Activated B cell treated with CpG ODN at 0.5 μM for 24 hours (primary cell): Measurements from ENCODE around the gene LIPC. TPM values are rescaled to one million over a fixed set of nuclear protein-coding genes. Genes with fewer than 3 reads are reported as not detected.

Experiments
- ATAC-seq: fragments of 200-7000 bp; cut with Tn5 transposase; one replicate; pipeline ENCODE4 v1.10.0; 2021; ENCODE audit warnings: low read depth, mild to moderate bottlenecking, moderate library complexity
- CTCF ChIA-PET: fragments of 350-600 bp; sonication (Branson Sonifier 250); formaldehyde crosslinking; loops from one replicate; lab custom pipeline; 2021; ENCODE audit warnings: antibody characterized with exemption; lab: Charles Lee
- POLR2A ChIA-PET: fragments of 350-600 bp; sonication (Branson Sonifier 250); formaldehyde crosslinking; loops from one replicate; lab custom pipeline; 2021; ENCODE audit warnings: antibody characterized with exemption; lab: Charles Lee
- DNase-seq: peaks from one replicate; pipeline ENCODE4 v3.0.0; 2022
- H3K27ac Mint-ChIP-seq: one replicate; pipeline ENCODE4 v1.8.0; 2020; ENCODE audit warnings: mixed read lengths
- H3K27me3 Mint-ChIP-seq: one replicate; pipeline ENCODE4 v1.8.0; 2021; ENCODE audit warnings: mixed read lengths
- H3K36me3 Mint-ChIP-seq: one replicate; pipeline ENCODE4 v1.8.0; 2021; ENCODE audit warnings: low read depth, mixed read lengths
- H3K4me1 Mint-ChIP-seq: one replicate; pipeline ENCODE4 v1.8.0; 2021; ENCODE audit warnings: mixed read lengths
- H3K4me3 Mint-ChIP-seq: one replicate; pipeline ENCODE4 v1.8.0; 2020; ENCODE audit warnings: mild to moderate bottlenecking, mixed read lengths
- H3K9me3 Mint-ChIP-seq: one replicate; pipeline ENCODE4 v1.8.0; 2020; ENCODE audit warnings: mixed read lengths
- intact Hi-C: fragments of 100-400 bp; cut with micrococcal nuclease; formaldehyde crosslinking; loops from one replicate; pipeline ENCODE4 v1.15.1; 2024
- total RNA-seq: library from RNA; stranded (reverse); gene quantifications from 2 replicates; pipeline ENCODE4 v1.2.3, GENCODE V29; 2022
- TF ChIP-seq, protein P1 (sequence below): fragments of 200-600 bp; IDR thresholded peaks from one replicate; pipeline ENCODE4 v1.8.0; 2022; ENCODE audit warnings: antibody characterized with exemption, mild to moderate bottlenecking

LIPC gene
- total RNA-seq, 1 donor from 2014 or later = not detected

DNA sequence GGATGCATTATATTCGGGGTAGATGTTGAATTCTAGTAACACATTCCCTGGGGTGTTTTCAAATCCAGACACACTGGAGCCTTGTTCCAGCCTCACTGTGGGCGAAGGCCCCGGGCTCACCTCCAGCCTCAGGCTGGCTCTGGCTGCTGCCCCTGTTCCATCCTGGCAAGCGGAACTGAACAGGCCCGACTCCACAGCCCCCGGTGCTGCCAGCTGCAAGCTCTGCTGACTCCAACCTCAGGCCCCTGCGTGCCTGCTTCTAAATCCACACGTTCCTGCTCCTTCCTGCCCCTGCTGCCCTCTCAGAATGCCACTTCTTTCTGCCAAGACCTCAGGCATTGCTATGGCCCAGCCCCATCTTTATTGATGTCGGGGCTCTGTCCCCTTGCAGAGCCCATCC is 90.6 kb downstream of the LIPC start:
- ATAC-seq = no peak
- Mint-ChIP-seq H3K4me3 (no peak overlapping the region), H3K27me3 (peaks cover 4% of the 10 kb centered on the region), H3K36me3 (no peaks in the 10 kb centered on the region), H3K27ac (no peak overlapping the region), H3K9me3 (no peaks in the 10 kb centered on the region), H3K4me1 (peaks cover 27% of the 10 kb centered on the region)
- intact Hi-C loops = no loop called here
- TF ChIP-seq, protein P1, sequence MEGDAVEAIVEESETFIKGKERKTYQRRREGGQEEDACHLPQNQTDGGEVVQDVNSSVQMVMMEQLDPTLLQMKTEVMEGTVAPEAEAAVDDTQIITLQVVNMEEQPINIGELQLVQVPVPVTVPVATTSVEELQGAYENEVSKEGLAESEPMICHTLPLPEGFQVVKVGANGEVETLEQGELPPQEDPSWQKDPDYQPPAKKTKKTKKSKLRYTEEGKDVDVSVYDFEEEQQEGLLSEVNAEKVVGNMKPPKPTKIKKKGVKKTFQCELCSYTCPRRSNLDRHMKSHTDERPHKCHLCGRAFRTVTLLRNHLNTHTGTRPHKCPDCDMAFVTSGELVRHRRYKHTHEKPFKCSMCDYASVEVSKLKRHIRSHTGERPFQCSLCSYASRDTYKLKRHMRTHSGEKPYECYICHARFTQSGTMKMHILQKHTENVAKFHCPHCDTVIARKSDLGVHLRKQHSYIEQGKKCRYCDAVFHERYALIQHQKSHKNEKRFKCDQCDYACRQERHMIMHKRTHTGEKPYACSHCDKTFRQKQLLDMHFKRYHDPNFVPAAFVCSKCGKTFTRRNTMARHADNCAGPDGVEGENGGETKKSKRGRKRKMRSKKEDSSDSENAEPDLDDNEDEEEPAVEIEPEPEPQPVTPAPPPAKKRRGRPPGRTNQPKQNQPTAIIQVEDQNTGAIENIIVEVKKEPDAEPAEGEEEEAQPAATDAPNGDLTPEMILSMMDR = no peak
- ChIA-PET POLR2A (no interaction called here), CTCF (no interaction called here)
- DNase-seq = no peak

DNA sequence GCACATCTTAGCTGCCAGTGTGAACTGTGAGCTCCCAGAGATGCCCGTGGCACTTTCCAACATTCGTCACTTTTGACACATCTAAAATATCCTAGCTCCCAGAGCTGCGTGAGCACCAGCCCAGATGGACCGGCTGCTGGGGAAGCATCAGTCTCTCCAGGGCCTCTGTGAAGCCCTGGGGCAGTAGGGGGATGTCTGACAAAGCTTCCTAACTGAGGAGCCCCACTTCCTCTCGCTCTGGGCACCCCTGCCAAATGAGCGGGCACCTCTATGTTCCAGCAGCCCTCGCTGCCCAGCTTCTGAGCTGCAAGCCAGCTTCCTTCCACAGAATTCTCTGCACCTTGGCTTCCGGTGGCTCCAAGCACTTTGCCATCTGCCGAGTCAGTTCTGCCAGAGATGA is 91.1 kb downstream of the LIPC start:
- Mint-ChIP-seq H3K9me3 (no peaks in the 10 kb centered on the region), H3K36me3 (no peaks in the 10 kb centered on the region), H3K4me1 (peaks cover 23% of the 10 kb centered on the region), H3K27me3 (peaks cover 4% of the 10 kb centered on the region), H3K27ac (no peak overlapping the region), H3K4me3 (no peak overlapping the region)
- DNase-seq (no peak), ATAC-seq (no peak)
- ChIA-PET POLR2A (no interaction called here), CTCF (no interaction called here)
- intact Hi-C loops = no loop called here
- TF ChIP-seq, protein P1 = no peak

DNA sequence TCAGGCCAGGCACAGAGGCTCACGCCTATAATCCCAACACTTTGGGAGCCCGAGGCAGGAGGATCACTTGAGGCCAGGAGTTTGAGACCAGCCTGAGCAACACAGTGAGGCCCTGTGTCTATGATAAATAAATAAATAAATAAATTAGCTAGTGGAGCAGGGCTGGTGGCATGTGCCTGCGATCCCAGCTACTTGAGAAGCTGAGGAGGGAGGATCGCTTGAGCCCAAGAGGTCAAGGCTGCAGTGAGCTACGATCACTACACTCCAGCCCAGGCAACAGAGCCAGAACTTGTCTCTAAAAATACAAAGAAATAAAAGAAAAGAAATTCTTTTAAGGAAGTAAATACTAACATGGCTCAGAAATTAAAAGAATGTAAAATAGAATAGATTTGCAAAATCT is 91.8 kb downstream of the LIPC start:
- TF ChIP-seq, protein P1 = no peak
- intact Hi-C loops = no loop called here

DNA sequence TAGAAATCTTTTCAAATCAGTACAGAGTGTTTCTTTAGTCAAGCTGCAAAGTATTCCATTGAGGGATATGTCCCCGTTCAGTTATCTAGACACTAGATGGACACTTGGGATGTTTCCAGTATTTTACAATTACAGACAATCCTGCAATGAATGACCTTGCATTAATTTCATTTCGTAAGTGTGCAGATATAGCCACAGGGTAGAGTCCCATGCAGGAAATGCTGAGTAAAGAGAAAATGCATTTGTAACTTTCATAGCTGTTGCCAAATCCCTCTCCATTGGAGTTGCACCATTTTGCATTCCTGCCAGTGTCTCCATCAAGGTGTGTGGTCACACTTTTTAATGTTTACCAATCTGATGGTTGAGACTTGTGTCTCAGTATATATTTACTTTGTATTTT is 92.5 kb downstream of the LIPC start:
- no peaks in the 10 kb centered on the region for H3K9me3 Mint-ChIP-seq
- peaks cover 13% of the 10 kb centered on the region for H3K4me1 Mint-ChIP-seq
- TF ChIP-seq, protein P1 = no peak
- H3K4me3 Mint-ChIP-seq = no peak overlapping the region
- intact Hi-C loops = no loop called here
- POLR2A ChIA-PET = no interaction called here
- no peak overlapping the region for H3K27ac Mint-ChIP-seq
- DNase-seq = no peak
- ATAC-seq = no peak
- CTCF ChIA-PET = no interaction called here
- H3K27me3 Mint-ChIP-seq = peaks cover 6% of the 10 kb centered on the region
- H3K36me3 Mint-ChIP-seq = no peaks in the 10 kb centered on the region

More for the DNA sequence above, 91.8 kb downstream of the LIPC start:
- DNase-seq (no peak), ATAC-seq (no peak)
- Mint-ChIP-seq H3K9me3 (no peaks in the 10 kb centered on the region), H3K27ac (no peak overlapping the region), H3K4me3 (no peak overlapping the region), H3K36me3 (no peaks in the 10 kb centered on the region), H3K27me3 (peaks cover 5% of the 10 kb centered on the region), H3K4me1 (peaks cover 15% of the 10 kb centered on the region)
- CTCF ChIA-PET = no interaction called here
- POLR2A ChIA-PET = no interaction called here

DNA sequence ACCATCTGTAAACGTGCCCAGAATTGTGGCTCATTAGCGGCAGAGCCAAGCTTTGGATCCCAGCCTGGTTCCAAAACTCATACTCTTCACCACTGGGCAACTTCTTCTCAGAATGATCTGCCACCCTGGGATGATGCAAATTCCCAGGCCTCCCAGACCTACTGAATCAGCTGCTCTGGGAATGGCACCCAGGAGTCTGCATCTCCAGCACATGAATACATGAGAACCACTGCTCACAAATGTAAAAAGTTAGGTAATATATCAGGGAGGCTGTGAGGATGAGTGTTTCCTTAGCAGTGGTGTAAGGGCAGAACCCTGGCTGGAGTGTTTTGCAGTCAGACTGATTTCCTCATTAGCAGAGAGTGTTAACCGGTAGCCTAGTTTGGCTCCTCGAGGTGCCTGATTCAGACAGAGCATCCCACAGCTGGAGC is 94.2 kb downstream of the LIPC start:
- intact Hi-C loops = no loop called here
- no peak overlapping the region for H3K4me3 Mint-ChIP-seq

More for the DNA sequence above, 94.2 kb downstream of the LIPC start:
- no peaks in the 10 kb centered on the region for H3K36me3 Mint-ChIP-seq
- no peak for ATAC-seq
- peaks cover 6% of the 10 kb centered on the region for H3K27me3 Mint-ChIP-seq
- DNase-seq = no peak
- TF ChIP-seq, protein P1 = no peak
- no peak overlapping the region for H3K27ac Mint-ChIP-seq
- ChIA-PET POLR2A (no interaction called here), CTCF (no interaction called here)
- H3K9me3 Mint-ChIP-seq = no peaks in the 10 kb centered on the region
- H3K4me1 Mint-ChIP-seq = peaks cover 11% of the 10 kb centered on the region
